ENCODE results near the gene SLC10A3.
A peak's percentile ranks its signal among the peaks of the same experiment; 100 is the strongest.

The SLC10A3 gene

DNA sequence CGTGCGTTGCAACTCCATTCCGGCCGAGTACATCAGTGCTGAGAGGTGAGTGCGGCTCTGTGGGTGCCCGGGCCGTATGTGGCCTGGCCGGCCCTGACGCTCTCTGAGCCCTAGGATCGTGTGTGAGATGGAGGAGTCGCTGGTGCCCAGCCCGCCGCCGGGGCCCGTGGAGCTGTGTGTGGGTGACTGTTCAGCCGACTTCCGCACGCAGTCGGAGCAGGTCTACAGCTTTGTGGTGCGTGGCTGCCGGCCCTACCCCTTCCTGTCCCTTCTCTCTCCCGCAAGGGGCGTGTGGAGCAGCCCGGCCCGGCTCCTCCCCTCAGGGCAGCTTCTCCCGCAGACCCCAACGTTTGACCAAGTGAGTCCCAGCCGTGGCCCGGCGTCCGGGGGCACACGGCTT lies 24.4 kb downstream of the SLC10A3 start:
- DNase-seq (ENCODE audit: extremely low read depth in 1 of 2, low read depth in 1 of 2), result no peak

DNA sequence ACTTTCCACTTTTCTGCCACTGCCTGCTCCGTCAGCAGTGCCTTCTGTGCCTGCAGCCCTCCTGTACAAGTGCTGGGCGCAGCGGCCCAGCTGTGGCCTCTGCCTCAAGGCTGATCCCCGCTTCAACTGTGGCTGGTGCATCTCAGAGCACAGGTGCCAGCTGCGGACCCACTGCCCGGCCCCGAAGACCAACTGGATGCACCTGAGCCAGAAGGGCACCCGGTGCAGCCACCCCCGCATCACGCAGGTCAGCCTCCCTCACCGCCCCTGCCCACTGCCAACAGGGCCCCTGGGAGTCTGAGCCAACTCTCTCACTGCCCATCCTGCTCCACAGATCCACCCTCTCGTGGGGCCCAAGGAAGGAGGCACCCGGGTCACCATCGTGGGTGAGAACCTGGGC lies 24.8 kb downstream of the SLC10A3 start:
- DNase-seq (ENCODE audit: extremely low read depth in 1 of 2, low read depth in 1 of 2), result no peak

DNA sequence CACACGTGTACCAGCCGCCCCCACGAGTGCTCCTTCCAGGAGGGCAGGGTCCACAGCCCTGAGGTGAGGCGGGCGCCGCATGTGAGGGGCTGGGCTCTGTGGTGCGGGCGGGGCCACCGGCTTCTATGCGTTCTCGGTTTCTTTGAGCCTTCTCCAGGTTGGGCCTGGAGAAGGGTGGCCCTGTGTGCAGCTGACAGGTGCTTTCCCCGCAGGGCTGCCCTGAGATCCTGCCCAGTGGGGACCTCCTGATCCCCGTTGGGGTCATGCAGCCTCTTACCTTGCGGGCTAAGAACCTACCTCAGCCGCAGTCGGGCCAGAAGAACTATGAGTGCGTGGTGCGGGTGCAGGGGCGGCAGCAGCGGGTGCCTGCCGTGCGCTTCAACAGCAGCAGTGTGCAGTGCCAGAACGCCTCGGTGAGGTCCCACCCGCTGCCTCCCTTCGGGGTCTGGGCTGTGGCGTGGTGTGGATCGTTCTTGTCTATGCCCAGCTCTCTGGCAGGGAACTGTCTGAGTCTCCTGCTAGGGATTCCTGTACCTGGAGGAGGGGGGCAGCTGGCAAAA lies 25.5 kb downstream of the SLC10A3 start:
- DNase-seq (ENCODE audit: extremely low read depth in 1 of 2, low read depth in 1 of 2), result no peak

DNA sequence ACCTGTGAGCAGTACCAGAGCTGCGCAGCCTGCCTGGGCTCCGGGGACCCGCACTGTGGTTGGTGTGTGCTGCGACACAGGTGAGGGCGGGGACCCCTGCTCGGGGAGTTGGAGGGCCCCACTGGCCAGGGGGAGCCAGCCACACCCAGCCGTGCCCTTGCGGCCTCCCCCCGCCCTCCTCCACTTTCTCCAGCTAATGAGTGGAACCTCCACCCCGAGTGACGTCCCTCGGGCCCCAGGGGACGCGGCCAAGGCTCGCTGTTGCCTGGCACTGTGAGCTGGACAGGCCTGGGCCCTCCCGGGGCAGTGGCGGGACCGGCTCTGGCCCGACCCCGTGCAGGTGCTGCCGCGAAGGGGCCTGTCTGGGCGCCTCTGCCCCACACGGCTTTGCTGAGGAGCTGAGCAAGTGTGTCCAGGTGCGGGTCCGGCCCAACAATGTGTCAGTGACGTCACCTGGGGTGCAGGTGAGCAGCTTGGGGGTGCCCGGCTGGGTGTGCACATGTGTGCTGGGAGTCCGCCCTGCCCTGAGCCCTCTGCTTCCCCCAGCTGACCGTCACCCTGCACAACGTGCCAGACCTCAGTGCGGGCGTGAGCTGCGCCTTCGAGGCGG lies 26.7 kb downstream of the SLC10A3 start:
- no peak for DNase-seq (ENCODE audit: extremely low read depth in 1 of 2, low read depth in 1 of 2)

DNA sequence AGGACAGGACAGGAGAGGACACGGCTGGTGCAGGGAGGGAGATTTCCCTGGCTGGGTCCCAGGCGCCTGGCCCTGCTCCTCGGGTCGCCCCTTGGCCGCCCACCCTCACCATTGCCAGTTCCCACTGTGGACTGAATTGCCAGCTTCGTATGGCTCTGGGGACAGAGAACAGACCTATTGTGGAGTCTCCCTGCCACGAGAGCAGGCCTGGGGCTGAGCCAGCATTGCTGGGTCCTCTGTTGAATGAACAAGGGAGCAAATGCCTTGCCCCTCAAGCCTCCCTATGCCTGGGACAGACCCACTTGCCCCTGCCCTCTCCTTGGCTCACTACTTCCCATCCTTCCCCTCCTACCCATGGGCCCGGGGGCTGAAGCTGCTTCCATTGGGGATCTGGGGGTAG lies 28.0 kb downstream of the SLC10A3 start:
- DNase-seq (ENCODE audit: extremely low read depth in 1 of 2, low read depth in 1 of 2), result no peak

DNA sequence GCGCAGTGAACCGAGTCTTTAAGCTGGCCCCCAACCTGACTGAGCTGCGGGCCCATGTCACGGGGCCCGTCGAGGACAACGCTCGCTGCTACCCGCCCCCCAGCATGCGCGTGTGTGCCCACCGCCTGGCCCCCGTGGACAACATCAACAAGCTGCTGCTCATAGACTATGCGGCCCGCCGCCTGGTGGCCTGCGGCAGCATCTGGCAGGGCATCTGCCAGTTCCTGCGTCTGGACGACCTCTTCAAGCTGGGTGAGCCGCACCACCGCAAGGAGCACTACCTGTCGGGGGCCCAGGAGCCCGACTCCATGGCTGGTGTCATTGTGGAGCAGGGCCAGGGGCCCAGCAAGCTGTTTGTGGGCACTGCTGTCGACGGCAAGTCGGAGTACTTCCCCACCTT lies 30.1 kb downstream of the SLC10A3 start:
- no peak for DNase-seq (ENCODE audit: extremely low read depth in 1 of 2, low read depth in 1 of 2)

DNA sequence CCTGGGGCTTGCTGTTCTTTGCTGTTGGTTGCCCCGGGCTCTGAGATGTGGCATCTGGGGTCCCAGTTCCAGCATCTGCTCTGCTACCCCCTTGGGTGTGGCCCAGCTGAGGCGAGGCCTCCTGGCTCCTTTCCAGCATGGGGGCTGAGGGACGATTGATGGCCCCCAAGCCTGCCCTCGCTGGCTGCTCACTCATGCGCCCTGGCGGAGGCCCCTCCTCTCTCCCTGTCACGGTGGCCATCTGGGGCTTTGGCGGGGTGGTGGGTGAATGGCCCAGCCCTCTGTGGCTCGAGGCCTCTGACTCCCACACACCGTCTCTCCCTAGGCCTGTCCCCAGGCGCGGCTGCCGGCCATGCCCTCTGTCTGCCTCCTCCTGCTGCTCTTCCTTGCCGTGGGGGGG lies 30.6 kb downstream of the SLC10A3 start:
- DNase-seq (ENCODE audit: extremely low read depth in 1 of 2, low read depth in 1 of 2), result no peak

DNA sequence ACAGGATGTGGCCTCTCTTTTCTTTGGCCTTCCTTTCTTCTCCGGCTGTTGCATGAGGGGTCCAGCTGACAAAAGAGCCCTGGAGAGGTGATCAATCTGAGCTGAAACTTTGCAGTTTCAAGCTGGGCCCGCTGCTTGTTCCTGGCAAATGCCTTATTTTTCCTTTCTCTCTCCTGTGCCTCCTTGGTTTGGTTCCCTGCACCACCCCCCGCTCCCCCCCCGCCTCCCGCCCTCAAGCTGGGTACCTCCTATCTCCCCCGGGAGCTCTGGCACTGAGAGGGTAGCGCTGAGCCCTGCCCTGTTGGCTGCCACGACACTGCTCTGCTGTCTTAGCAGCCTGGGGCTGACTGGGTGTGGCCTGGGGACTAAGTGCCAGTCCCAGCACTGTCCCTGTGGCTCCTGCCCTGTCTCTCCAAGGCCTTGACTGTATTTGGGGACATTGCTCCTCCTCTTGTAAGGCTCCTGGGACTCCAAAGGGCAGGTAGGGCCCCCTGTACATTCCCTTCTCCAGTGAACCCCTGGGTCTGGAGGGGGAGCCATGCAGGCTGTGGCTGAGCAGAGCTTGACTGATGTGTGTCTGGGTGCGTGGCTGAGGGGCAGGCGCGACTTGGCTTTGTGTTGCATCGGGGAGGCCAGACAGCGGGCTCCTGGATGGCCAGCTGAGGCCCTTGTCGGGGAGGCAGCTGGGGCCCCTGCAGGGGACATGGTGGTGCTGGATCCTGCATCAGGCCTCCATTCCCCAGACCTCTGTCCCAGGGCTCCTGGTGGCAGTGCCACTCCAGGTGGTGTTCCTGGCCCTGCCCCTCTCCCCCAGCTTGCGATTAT lies 31.3 kb downstream of the SLC10A3 start:
- DNase-seq (ENCODE audit: extremely low read depth in 1 of 2, low read depth in 1 of 2), result no peak

DNA sequence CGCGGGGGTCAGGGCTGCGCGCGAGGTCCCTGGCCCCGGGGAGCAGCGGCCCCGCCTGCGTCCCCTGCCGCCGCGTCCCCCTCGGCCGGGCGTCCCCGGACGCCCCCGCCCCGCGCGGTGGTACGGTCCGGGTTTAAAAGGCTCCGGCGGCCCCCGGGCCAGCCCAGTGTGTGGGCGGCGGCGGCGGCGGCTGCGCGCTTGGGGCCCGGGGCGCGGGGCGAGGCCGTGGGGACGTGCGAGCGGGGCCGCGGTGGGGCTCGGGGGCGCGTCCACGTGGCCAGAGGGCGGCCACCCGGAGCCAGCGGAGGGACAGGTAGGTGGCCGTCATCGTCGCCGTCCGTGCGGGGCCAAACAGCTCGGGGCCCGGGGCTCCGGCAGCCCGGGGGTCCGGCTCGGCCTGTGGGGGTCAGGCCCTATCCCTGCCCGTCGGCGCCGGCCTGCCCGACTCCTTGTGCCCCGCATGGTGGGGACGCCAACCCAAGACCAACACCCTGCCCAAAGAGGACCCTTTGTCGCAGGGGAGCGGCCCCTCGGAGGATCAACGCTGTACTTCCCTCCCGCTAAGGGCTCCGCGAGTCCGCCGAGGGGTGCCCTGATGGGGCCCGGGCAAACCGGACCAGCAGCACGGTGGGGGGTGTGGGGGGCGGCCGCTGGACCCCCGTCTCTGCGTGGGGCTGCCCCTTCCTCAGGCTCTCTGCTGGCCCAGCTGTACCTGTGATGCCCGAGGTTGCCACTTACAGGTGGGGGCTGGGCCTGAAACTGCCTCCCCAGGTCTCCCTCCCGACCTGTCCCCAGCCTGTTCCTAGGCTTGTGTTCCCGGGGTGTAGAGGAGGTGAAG lies 32.1 kb downstream of the SLC10A3 start, which contains the start of gene PLXNA3:
Gene PLXNA3, plus strand, starts transcription at position 166 of the 838 bp plus-strand sequence. CDS start 1,903 bp downstream, outside the sequence.
- peak in 1 of 2 donors; percentile 63 for DNase-seq (ENCODE audit: extremely low read depth in 1 of 2, low read depth in 1 of 2)

DNA sequence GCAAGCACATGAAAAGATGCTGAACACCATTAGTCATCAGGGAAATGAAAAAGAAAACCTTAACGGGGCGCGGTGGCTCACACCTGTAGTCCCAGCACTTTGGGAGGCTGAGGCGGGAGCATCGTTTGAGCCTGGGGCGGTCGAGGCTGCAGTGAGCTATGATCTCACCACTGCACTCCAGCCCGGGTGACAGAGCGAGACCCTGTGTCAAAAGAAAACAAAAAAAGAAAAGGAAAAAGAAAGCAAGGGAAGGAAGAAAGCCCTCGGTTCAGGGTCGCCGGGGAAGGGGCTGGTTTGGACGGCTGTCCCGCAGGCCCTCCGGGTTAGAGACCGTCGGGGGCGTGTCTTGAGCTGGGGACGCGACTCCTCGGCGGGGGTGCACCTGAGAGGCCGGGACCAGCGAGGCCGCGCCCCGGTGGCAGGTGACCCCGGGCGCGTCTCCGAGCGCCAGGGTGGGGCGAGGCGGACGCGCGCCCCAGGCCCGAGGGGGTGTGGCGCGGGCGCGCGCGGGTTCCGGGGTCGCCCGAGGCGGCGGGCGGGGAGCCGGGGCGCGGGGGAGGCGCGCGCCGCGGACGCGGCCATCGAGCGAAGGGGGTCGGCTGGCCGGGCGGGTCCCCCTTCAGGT lies 32.8 kb downstream of the SLC10A3 start:
- peak in 1 of 2 donors; percentile 44 for DNase-seq (ENCODE audit: extremely low read depth in 1 of 2, low read depth in 1 of 2)

DNA sequence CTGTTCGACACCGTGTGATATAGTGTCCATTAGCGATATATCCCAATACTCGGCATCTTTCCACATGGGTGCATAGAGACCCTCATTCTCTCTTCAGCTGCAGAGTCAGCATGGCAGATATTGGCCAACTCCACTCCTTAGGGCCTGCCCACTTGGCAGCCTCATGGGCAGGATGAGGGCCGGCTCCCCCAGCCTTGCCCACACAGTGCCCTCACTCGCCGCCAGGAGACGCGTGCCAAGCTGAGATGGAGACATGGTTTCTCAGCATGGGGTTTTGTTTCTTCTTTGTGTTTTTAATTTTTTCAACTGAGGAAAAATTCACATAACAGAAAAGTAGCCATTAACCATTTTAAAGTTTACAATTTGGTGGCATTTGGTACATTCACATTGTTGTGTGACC lies 37.6 kb downstream of the SLC10A3 start:
- no peak for DNase-seq (ENCODE audit: extremely low read depth in 1 of 2, low read depth in 1 of 2)

DNA sequence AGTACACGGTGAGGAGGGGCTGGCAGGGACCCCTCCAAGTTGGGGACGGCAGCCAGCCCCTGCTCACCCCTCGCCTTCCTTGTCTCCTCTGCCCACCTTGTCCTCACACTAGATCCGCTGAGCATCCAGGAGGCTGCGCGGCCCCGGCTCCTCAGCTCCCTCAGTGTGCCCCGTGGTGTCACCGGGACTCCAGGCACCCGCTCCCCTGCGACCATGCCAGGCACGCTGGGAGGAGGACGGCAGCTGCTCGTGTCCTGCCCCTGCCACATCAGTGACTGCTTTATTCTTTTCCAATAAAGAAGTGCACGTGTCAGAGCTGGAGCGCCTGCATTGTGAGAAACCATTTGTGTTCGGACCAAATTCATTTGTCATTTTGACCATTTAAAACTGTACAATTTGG lies 40.1 kb downstream of the SLC10A3 start:
- DNase-seq (ENCODE audit: extremely low read depth in 1 of 2, low read depth in 1 of 2), result no peak

DNA sequence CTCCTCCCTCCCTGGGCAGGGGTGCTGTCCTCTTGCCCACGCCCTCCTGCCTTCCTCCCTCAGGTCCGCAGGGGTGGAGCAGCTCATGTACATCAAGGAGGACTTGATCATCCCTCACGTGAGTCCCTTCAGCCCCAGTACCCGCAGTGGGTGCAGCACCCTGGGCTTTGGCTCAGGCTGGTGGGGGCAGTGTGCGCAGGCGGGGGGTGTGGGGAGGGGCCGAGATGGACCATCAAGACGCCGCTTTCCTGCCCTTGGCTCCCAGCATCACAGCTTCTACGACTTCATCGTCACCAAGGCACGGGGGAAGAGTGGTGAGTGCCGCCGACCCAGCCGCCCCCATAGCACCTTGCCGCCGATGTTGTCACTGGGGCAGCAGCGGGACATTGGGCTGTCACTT lies 40.8 kb downstream of the SLC10A3 start:
- no peak for DNase-seq (ENCODE audit: extremely low read depth in 1 of 2, low read depth in 1 of 2)

DNA sequence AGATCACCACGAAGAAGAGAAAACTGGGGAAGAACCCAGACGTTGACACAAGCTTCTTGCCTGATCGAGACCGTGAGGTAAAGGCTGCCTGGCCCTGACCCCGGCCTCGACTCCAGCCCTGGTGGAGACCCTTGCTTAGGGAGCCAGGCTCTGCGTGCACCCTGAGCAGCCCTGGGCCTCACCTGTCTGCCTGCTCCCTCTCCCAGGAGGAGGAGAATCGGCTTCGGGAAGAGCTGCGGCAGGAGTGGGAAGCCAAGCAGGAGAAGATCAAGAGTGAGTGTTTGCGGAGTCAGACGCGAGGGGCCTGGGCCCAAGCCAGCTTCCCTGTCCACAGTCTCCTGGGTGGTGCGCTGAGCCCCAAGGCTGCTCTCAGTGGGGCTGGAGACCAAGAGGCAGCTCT lies 41.9 kb downstream of the SLC10A3 start:
- DNase-seq (ENCODE audit: extremely low read depth in 1 of 2, low read depth in 1 of 2), result no peak

DNA sequence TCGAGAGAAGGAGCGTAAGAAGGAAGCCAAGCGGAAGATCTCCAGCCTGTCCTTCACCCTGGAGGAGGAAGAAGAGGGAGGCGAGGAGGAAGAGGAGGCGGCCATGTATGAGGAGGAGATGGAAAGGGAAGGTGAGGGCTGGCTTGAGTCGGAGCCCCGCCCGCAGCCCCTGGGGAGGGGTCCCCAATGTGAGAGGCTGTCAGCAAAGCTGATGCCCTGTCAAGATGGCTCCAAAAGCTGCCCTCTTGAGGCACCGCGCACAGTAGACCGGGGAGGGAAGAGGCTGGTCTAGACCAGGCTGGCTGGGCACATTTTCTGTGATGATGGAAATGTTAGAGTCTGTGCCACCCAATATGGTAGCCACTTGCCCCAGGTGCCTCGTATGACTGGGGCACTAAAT lies 44.0 kb downstream of the SLC10A3 start:
- no peak for DNase-seq (ENCODE audit: extremely low read depth in 1 of 2, low read depth in 1 of 2)

DNA sequence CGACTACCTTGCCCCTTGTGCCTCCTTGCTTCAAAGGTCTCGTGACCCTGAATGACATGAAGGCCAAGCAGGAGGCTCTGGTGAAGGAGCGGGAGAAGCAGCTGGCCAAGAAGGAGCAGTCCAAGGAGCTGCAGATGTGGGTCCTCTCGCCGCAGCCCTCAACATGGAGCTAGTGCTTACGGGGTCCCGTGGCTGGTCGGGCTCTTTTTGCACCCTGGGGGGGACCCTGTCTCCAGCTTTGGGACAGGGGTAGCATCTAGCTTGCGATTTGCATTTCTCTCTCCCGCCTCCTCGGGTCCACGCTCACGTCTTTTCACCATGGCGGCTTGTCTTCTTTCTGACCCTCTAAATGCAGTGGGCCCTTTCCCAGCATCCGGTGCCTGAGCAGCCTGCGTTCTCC lies 44.7 kb downstream of the SLC10A3 start:
- no peak for DNase-seq (ENCODE audit: extremely low read depth in 1 of 2, low read depth in 1 of 2)

DNA sequence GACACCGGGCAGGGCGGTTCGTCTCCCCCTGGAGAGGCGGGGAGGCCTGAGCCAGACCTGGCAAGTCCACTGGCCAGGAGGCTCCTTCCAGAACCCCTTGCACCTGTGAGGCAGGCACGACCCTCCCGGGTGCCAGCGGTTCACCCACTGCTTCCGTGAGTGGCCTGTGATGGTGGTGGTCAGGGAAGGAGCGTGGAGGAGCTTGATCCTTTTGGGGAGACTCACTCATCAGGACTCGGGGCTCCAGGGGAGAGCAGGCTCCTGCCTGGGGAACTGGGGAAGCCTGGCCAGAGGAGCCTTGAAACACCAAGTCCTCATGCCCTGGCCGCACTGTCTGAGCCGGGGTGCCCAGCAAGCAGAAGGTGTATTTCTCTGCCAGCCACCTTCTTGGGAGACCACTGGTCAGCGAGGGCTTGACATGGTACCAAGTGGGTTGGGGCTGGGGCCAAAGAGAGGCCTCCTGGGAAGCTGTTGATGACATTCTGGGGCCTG lies 45.6 kb downstream of the SLC10A3 start:
- DNase-seq (ENCODE audit: extremely low read depth in 1 of 2, low read depth in 1 of 2), result no peak

DNA sequence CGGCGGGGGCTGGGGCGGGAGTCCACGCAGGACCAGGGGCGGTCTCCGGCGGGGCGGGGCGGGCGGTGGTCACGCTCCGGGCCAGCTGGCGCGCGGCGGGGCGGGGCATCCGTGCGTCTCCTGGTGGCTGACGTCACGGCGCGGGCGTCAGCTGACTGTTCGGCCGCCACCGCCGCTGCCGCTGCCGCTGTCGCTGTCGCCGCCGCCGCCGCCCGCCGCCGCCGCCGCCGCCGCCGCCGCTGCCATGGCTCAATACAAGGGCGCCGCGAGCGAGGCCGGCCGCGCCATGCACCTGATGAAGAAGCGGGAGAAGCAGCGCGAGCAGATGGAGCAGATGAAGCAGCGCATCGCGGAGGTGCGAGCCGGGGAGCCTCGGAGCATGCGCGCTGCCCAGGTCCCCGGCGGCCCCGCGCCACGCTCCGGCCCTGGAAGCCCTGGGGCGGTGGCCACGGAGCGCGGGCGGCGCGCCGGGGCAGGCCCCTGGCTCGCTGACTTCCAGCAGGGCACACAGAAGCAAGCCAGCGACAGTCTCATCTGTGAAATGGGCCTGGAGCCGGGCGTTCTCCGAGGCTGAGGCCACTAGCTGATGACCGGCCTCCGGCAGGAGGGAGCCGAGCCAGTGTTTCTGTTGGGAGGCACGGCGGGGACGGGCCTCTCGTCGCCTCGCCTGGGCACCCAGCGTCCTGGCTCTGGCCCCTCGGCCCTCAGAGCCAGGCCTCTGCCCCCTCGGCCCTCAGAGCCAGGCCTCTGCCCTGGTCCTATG lies 46.3 kb downstream of the SLC10A3 start, which contains the start of gene FAM50A:
Gene FAM50A, plus strand, starts transcription at position 150 of the 763 bp plus-strand sequence. Its CDS starts 95 bp downstream, at position 245.
- peak in 1 of 2 donors; percentile 50 for DNase-seq (ENCODE audit: extremely low read depth in 1 of 2, low read depth in 1 of 2)

DNA sequence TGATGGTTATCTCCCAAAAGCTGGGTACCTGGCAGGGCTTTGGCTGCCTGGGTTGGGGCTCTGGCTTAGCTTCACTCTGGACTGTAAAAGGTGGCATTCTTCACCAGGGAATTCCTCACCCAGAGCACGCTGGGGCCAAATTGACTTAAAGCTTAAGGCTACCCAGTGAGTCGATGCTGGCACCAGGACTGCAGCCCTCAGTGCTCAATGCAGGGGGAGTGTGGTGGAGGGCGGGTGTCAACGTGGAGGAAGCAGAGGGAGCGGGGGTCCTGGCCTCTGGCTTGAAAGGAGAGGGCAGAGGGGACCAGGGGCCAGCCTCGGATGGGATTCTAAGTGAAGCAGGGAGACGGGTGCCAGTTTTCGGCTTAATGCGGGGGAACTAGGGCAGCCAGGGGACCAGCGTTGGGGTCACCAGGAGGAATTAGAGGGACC lies 46.9 kb downstream of the SLC10A3 start:
- DNase-seq (ENCODE audit: extremely low read depth in 1 of 2, low read depth in 1 of 2), result no peak
